ENCODE results near the gene SART1.
"Not testable (repeated sequence)": the region's sequence is repeated elsewhere in the genome, so short reads cannot be mapped to it uniquely, and the experiment has no call there.

SART1 gene

GRCh38 chr11:65931773-65932557 is 29.6 kb upstream of the SART1 start:
- DNase-seq (ENCODE audit: low read depth, low spot score): no peak

DNA sequence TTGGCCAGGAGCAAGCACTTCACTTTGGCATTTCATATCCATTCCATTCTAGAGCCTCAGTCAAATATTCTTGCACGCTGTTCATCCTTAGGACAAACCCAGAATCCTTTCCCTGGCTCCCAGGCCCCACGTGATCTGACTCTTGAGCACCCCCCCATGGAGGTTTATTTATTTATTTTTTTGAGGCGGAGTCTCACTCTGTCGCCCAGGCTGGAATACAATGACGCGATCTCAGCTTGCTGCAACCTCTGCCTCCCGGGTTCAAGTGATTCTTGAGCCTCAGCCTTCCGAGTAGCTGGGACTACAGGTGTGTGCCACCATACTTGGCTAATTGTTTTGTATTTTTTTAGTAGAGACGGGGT is 29.0 kb upstream of the SART1 start:
- DNase-seq (ENCODE audit: low read depth, low spot score): no peak

- no peak for DNase-seq (ENCODE audit: low read depth, low spot score)
These were observed 27.5 kb upstream of the SART1 start for GRCh38 chr11:65934014-65934413.

- no peak for DNase-seq (ENCODE audit: low read depth, low spot score)
These were observed 23.8 kb upstream of the SART1 start for GRCh38 chr11:65937766-65938165.

DNA sequence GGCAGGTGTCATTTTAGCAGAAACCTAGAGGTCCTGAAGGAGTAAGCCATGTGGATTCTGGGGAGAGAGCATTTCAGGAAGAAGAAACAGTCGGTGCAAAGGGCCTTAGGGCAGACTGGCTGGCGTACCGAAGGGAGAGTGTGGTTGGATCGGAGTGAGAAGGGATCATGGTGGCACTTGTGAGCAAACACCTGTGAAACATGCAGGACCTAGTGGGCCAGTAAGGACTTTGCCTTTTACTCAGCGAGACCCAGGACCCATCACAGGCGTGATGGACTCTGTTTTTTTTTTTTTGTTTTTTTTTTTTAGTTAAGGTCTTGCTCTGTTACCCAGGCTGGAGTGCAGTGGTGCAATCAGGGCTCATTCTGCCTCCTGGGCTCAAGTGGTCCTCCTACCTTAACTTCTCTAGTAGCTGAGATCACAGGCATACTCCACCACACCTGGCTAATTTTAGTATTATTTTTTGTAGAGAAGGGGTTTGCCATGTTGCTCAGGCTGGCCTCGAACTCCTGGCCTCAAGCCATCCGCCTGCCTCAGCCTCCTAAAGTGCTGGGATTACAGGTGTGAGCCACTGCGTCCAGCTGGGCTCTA is 19.7 kb upstream of the SART1 start:
- no peak for DNase-seq (ENCODE audit: low read depth, low spot score)

- no peak for DNase-seq (ENCODE audit: low read depth, low spot score)
These were observed 19.0 kb upstream of the SART1 start for GRCh38 chr11:65942531-65942930.

DNA sequence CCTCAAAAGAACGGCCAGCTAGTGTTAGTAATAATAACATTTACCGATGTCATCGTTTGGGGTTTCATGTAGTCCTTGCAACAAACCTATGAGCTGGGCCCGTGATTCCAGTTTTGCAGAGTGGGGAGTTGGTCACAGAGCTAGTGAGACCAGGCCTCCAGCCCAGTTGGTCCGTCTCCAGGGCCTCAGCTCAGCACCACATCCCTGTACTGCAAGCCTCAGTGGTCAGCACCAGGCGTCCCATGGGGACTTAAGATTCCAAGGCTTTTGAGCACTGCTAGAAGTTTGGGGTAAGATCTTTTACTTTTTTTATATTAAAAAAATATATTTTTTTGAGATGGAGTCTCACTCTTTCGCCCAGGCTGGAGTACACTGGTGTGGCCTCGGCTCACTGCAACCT is 17.3 kb upstream of the SART1 start:
- DNase-seq (ENCODE audit: low read depth, low spot score): no peak

DNA sequence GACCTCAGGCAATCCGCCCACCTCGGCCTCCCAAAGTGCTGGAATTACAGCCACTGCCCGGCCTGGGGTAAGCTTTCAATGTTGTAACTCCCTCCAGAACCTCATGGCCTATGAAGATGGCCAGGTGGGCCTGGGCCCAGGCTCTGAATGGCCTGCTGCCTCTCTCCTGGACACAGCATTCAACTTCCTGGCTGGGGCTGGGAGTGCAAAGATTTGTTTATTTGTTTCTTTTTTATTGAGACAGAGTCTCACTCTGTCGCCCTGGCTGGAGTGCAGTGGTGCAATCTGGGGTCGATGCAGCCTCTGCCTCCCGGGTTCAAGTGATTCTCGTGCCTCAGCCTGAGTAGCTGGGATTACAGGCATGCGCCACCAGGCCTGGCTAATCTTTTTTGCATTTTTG is 16.8 kb upstream of the SART1 start:
- DNase-seq (ENCODE audit: low read depth, low spot score): no peak

- no peak for DNase-seq (ENCODE audit: low read depth, low spot score)
These were observed 16.1 kb upstream of the SART1 start, which contains the start of gene TSGA10IP for GRCh38 chr11:65945430-65945911. TSS of gene TSGA10IP (plus strand) at chr11:65945480. CDS start at chr11:65945676, 196 bp downstream.

DNA sequence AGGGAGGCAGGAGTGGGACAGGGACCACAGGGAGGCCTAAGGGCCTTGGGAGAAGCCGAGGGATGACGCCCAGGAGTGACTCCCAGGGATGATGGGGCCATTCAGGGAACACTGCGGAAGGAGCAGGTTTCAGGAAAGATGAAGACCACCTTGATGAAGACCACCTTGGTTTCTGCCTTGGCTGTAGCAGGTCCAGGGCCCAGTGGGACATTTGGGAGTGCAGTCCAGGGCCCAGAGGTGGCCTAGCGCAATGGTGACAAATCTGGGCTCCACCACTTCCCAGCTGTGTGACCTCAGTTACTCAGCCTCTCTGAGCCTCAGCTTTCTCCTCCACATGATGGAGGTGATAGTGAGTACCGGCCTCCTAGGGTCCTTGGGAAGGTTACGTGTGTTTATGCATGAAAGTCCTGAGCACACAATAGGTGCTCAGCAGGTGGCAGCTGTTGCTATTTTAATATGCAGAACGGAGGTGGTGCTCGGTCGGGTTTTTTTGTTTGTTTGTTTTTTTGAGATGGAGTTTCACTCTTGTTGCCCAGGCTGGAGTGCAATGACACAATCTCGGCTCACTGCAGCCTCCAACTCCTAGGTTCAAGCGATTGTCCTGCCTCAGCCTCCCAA is 15.5 kb upstream of the SART1 start:
- DNase-seq (ENCODE audit: low read depth, low spot score): no peak

DNA sequence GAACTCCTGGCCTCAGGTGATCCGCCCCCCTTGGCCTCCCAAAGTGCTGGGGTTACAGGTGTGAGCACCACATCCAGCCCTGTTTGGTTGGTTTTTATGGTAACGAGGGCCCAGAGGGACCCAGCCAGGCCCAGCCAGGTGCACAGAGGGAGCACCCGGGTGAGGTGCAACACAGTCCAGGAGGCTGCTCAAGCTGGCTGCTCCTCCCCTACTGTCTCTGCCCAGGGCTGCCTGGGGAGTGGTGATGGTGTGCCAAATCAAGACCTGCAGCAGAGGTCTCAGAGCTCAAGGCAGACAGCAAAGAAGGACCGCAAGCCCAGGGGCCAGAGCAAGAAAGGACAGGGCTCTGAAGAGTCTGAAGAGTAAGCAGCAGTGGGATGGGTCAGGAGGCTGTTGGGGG is 14.9 kb upstream of the SART1 start:
- DNase-seq (ENCODE audit: low read depth, low spot score): no peak

GRCh38 chr11:65947133-65947532 is 14.4 kb upstream of the SART1 start:
- DNase-seq (ENCODE audit: low read depth, low spot score): no peak

DNA sequence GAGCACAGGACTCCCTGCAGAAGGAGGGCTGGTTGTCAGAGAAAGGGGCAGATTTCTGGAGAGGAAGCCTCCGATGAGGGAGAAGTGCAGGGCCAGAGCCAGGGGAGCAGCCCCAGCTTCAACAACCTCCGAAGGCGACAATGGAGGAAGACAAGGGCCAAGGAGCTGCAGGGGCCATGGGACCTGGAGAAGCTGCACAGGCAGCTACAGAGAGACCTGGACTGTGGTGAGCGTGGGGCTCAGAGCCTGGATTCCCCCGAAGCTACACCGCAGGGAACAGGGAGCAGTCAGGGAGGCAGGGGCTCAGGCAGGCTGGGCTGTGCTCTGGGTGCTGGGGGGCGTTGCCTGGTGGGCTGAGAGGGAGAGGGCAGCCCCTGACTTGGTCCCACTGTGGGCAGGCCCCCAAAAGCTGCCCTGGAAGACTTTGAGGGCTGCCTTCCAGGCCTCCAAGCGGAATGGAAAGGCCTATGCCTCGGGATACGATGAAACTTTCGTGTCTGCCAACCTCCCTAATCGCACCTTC is 13.9 kb upstream of the SART1 start:
- no peak for DNase-seq (ENCODE audit: low read depth, low spot score)

DNA sequence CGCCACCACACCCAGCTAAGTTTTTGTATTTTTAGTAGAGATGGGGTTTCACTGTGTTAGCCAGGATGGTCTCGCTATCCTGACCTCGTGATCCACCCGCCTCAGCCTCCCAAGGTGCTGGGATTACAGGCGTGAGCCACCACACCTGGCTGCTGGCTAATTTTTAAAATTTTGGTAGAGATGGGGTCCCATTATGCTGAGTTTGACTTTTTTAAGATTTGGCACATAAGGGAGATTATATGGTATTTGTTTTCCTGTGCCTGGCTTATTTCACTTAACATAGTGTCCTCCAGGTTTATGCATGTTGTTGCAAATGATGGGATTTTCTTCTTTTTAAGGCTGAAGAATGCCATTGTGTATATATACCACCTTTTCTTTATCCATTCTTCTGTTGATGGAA is 10.8 kb upstream of the SART1 start:
- DNase-seq (ENCODE audit: low read depth, low spot score): not testable (repeated sequence)

DNA sequence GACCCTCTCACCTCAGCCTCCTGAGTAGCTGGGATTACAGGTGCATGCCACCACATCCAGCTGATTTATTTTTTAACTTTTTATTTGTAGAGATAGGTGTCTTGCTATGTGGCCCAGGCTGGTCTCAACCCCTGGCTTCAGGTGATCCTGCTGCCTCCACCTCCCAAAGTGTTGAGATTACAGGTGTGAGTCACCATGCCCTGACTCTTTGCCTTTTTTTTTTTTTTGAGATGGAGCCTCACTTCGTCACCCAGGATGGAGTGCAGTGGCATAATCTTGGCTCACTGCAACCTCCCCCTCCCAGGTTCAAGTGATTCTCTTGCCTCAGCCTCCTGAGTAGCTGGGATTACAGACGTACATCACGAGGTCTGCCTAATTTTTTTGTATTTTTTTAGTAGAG is 9.9 kb upstream of the SART1 start:
- not testable (repeated sequence) for DNase-seq (ENCODE audit: low read depth, low spot score)

GRCh38 chr11:65952052-65952521 is 9.4 kb upstream of the SART1 start:
- DNase-seq (ENCODE audit: low read depth, low spot score): no peak

DNA sequence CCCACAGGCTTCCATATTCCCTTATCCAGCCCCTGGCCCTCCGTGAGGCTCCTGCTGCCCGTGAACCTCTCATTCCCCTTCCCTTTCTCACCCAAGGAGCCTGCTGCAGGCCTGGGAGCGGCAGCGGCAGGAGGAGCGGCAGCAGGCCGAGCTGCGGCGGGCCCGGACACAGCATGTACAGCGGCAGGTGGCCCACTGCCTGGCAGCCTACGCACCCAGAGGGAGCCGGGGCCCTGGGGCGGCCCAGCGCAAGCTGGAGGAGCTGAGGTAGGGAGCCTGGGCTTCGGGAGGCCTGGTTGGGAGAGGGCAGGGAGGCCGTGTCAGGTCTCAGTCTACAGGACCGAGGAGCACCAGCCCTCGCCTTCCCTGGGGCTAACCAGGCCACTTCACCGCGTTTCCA is 8.1 kb upstream of the SART1 start:
- DNase-seq (ENCODE audit: low read depth, low spot score): no peak

- DNase-seq (ENCODE audit: low read depth, low spot score): no peak
These were observed 6.8 kb upstream of the SART1 start for GRCh38 chr11:65954771-65955170.

- DNase-seq (ENCODE audit: low read depth, low spot score): no peak
These were observed 3.2 kb upstream of the SART1 start for GRCh38 chr11:65958291-65958690.

DNA sequence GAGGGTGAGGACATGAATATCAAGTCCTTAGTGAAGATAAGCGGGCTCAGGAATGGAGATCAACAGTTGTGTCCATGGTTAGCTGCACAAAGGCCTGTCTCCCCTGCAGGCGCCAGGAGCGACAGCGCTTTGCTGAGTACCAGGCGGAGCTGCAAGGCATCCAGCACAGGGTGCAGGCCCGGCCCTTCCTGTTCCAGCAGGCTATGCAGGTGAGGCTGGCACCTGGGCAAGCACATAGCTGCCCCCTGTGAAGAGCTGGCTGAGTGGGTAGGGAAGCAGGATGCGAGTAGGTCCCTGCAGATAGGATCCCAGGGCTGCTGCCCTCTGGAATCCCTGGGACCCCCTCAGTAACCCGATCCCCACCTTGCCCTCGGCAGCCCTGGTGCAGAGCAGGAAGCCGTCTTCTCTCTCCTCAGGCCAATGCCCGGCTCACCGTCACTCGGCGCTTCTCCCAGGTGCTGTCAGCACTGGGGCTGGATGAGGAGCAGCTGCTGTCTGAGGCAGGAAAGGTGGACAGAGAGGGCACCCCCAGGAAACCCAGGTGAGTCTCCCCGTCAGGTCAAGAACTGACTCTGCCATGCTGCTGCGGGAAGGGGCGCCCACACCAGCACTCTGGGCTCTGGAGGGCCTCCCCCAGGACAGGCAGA is 2.6 kb upstream of the SART1 start:
- DNase-seq (ENCODE audit: low read depth, low spot score): no peak

DNA sequence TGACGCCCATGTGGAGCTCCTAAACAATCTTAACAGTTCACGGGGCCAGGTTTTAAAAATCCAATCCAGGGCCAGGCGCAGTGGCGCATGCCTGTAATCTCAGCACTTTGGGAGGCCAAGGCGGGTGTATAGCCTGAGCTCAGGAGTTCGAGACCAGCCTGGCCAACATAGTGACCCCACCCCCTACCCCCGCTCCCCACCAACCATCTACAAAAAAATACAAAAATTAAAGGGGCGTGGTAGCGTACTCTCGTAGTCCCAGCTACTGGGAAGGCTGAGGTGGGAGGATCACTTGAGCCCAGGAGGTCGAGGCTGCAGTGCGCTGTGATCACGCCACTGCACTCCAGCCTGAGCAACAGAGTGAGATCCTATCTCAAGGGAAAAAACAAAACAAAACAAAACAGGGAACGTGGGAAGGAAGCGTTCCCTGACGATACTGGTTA is 689 bp upstream of the SART1 start:
- DNase-seq (ENCODE audit: low read depth, low spot score): no peak

DNA sequence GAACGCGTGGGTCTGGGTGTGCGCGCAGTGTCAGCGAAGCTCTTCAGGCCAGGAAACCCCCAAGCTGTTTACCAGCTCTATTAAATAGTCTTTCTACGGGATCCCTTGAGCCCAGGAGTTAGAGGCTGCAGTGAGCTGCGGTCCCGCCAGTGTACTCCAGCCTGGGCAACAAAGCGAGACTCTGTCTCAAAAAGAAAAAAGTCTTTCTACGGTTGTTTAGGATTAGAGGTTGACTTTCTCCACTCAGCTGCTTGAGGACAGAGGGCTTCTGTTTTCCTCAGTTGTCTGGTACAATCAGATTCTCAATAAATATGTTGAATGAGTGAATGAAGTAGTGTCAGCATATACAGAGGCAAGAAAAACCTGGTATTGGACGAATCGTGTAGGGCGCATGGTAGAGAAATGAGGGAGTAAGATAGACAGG is 619 bp downstream of the SART1 start:
- no peak for DNase-seq (ENCODE audit: low read depth, low spot score)
